Retina (tissue), 1 donor: ENCODE data around the gene PC.
"Not testable (repeated sequence)": the region's sequence is repeated elsewhere in the genome, so short reads cannot be mapped to it uniquely, and the experiment has no call there.

Experiments
- DNase-seq: peaks from one replicate; pipeline ENCODE4 v3.0.0-alpha.2; 2016

The PC gene

DNA sequence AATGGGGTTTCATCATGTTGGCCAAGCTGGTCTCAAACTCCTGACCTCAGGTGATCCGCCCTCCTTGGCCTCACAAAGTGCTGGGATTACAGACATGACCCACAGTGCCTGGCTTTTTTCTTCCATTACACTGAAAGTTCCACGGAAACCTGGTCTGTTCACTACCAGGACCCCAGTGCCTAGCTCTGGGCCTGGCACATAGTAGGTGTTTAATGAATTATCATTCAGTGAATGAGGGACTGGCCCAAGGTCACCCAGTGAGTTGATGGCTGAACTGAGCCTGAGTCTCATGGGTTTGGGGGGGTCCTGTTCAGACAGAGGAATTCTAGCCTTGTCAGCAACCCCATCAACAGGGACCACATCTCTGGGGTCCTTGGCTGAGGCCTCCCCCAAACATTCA, 20.0 kb upstream of the PC start:
- no peak for DNase-seq

DNA sequence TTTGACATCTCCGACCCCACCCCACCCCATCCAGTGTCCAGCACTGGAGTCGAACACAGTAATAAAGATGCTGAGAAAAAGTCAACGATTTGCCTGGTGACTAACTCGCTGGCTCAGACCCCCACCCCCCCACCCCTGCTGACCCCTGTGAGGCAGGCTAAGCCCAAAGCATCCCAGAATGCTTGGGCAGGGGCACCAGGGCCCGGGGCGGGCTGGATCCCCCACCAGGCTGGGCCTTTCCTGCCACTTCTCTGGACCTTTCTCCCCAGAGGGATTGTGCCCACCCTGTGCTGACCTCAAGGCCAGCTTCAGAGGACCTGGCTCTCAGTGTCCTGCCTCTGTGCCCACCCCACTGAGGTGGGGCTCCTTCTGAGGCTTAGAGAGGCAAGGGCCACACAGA, 18.7 kb upstream of the PC start:
- no peak for DNase-seq

DNA sequence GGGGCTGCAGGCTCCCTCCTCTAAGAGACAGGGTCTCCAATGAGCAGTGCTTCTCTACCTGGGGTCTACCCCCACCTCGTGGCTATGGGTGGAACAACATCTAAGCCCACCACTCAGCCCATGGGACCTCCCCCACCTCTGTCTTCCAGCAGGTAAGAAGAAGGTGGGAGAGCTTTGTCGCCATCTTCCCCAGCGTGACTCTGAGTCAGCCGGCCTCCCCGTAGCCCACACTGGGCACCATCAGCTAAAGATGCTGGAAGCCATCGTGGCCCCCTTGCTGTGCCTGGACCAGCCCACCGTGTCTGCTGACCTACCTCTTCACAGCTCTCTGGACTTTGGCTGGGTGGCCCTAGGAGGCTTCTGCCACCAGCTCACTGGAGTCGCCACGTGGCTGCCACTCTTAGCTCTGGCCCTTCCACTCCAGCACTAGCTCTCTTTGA, 17.9 kb upstream of the PC start:
- peak; percentile 78 for DNase-seq

DNA sequence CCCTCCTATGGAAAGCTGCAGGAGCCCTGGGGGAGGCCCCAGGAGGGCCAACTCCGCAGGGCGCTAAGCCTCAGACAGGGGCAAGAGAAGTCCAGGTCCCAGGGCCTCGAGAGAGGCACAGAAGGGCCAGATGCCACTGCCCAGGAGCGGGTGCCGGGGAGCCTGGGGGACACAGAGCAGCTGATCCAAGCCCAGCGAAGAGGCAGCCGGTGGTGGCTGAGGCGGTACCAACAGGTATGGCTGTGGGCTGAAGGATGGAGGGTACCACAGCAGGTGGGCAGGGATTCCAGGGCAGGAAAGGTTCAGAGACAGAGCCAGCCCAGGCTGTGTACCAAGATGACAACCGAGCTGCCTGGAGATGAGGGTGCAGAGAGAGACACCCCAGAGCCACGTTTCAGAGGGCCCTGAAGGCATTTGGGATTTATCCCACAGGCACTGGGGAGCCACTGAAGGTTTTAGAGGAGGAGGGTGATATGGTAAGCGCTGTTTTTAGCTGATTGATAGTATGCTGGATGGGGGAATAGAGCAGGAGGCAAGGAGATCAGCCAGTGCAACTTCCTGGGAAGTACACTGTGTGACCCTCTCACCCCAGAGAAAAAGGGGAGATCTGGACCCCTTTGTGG, 17.3 kb upstream of the PC start:
- no peak for DNase-seq

DNA sequence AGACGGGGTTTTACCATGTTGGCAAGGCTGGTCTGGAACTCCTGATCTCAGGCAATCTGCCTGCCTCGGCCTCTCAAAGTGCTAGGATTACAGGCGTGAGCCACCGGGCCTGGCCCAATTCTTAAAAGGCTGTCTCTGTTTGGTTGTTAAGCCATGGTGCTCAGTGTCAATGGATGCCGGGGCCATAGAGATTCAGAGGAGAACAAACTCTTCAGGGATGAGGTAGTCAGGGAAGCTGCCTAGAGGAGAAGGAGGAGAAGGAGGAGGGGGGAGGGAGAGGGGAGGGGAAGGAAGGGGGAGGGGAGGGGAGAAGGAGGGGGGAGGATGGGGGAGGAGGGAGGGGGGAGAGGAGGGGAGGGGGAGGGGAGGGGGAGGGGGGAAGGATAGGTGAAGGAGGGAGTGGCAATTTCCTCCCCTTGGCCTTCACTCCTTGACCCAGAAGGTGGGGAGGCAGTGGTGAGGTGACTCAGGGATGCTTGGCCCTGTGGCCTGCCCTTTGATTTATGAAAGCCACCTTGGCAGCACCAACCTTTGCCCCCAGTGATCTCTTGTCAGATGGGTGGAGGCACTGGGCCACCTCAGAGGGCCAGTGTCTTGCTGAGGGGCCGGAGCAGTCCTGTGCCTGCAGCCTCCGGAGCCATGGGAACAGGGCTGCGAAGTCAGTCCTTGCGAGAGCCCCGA, 16.7 kb upstream of the PC start, which contains the start of gene C11orf86:
TSS of gene C11orf86 (plus strand) at position 581 of the 681 bp plus-strand sequence. CDS start at position 640, 59 bp downstream.
- no peak for DNase-seq

DNA sequence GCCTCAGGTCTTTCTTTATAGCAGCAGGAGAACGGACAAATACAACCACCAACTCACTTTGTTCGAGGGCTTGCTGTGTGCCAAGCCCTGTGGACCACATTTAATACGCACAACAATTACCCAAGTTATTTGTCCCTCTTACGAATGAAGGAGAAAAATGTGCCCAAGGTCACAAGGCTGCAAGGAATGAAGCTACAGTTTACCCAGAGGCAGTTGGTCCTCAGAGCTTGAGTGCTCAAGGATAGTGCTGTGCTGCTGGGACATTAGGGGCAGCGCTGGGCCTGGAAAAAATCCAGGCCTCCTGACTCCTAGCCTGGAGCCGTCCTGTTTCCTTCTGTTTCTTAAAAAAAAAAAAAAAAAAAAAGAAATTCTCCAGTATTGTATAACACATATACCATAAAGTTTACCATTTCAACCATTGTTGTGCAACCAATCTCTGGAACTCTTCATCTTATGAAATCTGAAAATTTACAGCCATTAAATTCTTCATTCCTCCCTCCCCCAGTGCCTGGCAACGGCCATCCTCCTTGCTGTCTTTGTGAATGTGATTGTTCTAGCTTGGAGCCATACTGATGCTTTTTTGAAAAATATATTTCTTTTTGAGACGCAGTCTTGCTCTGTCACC, 15.9 kb upstream of the PC start:
- no peak for DNase-seq

DNA sequence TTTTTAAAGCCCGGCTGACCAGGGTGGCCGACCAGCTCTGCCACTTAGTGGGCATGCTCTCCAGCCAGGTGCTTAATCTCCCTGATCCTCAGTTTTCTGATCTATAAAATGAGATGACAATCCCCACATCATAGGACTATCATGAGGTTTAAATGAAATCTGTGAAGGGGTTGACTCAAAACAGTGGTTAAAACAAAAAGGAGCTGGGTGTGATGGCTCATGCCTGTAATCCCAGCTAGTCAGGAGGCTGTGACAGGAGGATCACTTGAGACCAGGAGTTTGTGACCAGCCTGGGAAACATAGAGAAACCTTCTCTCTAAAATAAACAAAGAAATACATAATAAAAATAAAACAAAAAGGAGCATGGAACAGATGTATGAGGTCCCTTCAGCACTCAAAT, 13.3 kb upstream of the PC start:
- no peak for DNase-seq

DNA sequence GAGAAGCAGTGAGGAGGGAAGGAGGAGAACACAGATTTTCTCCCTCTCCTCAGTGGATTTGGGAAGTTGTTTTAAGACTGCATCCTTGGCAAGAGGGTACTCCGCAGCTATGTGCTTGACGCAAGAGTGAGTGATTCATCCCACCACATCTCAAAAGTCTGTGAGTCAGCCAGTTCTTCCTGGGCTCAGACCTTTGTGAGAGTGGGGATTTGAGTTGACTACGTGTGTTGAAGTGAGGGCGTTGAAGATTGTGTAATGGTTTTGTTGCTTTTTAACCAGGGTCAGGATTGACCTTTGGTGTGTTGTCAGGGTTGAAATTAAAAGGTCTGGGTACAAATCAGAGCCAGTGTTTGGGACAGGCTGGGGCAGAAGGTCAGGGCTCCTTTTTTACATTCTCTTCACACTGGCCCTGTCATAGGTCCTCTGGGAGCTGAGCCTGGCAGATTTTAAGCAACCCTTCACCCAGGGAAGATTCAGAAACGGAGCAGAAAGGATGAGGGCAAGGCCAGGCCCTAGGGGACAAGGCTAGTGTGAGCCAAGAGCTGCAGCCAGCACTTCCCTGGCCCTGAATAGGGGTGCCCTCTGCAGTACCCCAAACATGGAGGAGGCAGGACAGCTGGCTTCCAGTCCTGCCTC, 12.7 kb upstream of the PC start:
- DNase-seq, result no peak

DNA sequence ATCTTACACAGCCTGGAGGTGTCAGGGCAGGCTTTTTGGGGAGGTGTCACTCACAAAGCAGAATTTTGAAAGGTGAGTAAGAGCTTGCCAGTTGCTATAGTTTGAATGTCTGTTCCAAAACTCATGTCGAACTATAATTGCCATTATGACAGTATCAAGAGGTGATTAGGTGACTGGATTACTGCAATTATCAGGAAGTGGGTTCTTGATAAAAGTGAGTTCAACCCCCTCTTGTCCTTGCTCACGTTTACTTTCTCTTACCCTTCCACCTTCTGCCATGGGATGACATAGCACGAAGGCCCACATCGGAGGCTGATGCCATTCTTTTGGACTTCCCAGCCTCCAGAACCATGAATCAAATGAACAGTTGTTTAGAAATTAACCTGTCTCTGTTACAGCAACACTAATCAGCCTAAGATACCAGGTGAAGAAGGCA, 12.2 kb upstream of the PC start:
- no peak for DNase-seq

DNA sequence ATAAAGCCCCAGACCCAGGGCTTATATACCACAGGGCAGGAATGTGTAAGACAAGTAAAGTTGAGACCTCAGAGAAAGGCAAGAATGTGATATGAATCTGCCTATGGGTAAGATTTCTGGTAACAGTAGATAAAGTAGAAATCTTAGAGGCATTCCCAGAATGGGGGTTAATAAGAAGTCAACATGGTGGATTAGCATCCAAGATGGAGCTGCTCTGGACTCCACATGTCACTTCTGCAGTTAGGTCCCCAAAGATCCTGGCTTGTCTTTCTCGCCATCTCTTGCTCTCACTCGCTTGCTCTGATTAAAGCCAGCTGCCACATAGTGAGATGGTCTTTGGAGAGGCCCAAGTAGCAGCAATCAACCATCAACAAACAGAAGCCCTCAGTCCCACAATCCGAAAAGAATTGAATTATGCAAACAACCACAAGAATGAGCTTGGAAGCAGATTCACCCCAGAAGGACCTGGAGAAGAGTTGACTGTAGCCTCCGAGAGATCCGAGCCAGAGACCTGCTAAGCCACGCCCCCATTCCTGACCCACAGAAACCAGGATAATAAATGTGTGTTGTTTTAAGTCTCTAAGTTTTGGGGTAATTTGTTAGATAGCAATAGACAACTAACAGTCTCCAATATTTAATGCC, 11.5 kb upstream of the PC start:
- DNase-seq, result no peak

DNA sequence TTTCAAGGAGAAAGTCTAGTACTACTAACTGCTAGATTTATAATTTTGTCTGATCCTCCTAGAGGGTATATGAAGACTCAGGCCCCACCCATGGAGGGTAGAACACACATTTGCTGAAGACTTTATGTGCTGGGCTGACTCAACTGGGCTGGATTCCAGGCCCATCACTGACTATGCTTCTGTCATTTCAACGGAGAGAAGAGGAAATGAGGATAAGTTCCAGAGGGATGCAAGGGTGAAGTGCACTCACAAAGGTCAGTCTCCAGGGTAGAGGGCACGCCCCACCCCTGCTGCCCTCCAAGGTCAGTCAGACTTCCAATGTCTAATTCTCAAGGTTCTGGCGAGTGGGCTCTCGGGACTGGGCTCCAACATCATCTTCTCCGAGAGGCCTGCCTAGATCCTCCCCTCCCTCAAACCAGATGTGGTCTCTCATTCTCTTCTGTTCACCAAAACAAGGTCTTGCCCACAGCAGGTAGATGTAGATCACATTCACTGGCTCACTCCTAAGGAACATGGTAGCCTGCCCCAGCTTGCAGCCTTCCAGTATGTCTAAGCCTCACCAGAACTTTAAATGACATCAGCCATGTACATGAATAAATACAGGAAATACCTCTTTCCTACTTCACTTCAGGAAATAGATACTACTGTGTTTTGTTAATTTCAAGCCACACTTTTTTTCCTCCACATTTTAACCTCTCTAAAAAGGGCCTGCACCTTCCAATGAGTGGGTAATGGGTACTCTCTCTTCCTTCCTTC, 9.7 kb upstream of the PC start:
- no peak for DNase-seq

DNA sequence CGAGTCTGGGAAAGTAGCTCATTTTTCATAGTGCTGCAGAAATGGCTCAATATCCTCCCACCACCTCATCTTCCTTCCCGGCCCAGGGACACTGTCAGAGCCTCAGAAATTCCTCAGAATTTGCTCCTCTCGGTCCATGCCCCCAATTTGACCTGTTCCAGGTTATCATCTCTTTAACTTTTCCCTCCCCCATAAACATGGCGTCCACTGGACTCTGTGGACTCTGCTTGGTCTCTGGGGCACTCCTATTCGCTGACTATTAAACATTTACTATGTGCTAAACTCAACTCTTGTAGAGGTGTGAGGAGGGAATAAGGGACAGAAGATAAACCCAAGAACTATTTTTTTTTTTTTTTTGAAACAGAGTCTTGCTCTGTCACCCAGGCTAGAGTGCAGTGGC, 8.2 kb upstream of the PC start:
- no peak for DNase-seq

DNA sequence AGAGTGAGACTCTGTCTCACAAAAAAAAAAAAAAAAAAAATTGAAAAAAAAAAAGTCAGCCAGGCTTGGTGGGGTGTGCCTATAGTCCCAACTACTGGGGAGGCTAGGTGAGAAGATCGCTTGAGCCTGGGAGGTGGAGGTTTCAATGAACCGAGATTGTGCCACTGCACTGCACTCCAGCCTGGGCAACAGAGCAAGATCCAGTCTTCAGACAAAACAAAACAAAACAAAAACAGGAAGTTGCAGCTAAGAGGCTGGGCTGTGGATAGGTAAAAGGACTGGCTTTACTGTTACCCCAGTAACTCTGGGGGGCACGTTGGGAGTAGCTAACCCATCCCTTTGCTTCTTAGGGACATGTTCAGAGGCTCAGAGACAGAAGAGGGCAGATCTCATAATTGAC, 6.3 kb upstream of the PC start:
- no peak for DNase-seq

DNA sequence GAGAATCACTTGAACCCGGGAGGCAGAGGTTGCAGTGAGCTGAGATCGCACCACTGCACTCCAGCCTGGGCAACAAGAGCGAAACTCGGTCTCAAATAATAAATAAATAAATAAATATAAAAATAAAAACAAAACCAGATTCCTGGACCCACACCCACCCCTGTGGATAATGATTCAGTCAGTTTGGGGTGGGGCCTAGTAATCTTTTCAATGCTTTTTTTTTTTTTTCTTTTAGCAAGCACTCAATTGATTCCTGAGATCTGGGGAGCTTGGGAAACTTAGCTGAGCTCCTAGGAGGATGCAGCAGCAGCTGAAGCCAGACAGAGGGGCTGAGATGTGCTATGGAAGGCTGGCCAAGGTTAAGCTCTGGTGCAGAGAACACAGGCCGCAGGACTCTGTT, 4.6 kb upstream of the PC start:
- no peak for DNase-seq

DNA sequence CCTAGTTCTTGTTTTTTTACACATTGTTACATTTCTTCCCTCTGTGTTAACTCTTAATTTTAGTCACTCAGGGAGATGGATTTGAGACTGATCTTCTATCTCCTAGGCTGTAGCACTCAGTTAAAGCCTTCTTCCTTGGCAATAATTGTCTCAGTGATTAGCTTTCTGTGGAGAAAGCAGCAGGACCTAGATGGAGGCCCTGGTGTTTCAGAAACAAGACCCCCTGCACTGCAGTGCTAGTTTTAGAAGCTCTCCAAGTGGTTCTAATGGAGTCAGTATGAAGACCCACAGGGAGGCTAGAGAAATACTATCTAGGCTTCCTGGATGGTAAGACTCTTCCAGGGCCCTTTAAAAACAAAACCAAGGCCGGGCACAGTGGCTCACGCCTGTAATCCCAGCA, 4.1 kb upstream of the PC start:
- no peak for DNase-seq

DNA sequence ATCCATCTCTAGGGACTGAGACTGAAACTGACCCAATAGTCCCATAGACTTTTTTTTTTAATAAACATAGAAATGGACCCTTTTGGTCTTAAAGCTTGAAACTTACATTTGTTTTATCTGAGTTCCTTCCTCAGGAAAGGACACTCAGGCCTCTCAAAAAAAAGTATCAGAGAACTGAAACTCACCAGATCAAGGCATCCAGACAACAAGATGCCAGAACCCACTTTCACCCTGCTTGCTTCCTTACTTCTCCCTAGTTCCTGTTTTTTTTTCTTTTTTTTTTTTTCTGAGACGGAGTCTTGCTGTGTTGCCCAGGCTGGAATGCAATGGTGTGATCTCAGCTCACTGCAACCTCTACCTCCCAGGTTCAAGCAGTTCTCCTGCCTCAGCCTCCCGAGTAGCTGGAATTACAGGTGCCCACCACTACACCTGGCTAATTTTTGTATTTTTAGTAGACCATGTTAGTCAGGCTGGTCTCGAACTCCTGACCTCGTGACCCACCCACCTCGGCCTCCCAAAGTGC, 3.6 kb upstream of the PC start:
- DNase-seq, result not testable (repeated sequence)

DNA sequence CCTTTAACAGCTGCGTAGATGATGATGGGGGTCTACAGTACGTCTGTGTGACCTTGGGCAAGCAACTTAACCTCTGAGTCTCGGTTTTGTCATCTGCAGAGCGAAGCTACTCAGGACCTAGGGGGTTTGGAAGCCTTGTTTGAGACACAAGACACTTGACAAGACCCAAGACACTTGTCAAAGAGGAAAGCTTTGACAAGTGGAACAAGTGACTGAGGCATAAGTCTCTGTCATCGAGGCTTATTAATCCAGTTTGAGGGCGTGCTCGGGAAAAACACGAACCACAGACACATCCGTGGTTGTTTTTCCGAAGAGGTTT, 732 bp upstream of the PC start:
- no peak for DNase-seq

DNA sequence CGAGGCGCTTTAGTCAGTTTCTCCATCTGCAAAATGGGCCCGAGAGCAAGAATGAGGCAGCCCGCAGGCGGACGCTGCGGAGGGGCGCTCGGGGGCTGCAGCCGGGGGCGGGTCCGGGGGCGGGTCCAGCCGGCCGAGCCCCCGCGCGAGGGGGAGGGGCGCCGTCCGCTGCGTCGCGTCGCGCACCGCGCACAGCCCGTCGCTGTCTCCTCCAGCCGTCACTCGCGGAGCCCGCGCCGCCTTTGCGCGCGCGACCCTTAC, 282 bp downstream of the PC start:
- DNase-seq, result no peak

DNA sequence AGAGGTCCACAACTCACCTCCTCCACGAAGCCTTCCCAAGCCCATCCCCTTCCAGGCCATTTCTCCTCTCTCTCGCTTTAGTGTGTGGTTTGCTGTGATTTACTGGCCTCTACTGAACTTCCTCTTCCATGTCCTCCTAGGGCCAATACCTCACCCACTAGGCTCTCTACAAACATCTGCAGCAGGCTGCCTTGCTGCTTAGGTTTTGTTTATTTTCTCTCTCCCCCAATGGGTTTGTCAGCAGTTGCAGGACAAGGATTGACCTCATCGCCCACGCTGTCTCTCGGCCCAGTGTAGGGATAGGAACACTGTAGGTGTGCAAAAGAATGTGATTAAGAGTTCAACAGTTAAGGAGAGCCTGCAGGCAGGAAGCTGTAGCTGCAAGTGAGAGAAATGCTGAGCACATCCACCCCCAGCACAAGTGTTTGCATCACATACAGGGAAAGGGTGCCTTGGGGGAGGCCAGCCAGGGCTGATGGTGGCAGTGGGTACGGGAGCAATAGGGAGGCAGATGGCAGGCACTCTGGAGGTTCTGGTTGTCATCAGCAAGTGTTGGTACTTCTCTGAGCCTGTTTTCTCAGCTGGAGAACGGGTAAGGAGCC, 1.4 kb downstream of the PC start:
- no peak for DNase-seq

DNA sequence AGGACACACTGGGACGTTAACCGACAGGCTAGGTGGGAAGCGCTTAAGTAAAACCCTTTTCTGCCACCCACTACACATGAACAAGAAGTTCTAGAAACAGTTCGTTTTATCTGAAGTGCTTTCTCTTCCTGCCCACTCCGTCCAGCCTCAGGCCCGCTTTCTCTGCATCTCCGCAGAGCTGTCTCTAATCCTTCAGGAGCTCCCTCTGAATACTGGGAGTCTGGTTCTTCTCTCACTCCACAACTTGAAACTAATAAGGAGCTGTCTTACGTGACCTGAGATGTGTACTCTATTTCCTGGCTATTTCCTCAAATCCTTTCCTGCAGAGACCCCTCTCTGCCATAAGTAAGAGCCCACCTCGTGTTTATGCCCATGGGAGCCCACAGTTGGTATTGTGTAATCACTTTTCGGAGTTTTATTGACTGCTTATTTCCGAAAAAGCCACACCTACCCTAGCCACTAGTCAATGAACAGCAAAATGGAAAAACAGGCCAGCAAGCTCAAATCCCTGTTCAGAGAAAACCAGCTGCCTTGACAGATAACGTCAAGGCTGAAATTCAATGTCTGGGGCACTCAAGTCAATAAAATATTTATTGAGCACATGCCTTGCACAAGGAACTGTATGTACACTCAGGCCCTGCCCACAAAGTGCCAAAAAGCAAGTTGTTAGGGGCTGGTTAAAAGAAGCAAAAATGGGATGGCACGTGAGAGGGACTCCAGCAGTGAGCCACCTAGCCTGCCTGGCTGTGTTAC, 4.9 kb downstream of the PC start:
- DNase-seq, result peak; percentile 20

DNA sequence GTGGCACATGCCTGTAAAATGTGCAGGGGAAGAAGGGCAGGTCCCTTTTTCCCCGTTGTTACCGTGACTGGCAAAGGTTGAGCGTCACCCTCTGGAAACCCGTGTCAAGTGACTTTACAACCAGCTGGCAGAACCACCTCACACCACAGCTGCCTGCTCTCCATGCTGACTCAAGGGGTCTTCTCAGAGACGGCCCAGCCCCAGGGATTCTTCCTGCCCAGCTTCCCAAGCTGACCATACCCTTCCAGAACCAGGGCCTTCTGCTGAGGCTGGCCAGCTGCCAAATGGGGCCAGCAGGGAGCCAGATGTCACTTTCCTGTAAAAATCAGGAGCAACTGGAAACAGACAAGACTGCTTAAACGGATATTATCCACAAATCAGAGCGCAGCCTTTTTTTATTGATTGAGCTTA, 6.3 kb downstream of the PC start:
- peak; percentile 44 for DNase-seq

DNA sequence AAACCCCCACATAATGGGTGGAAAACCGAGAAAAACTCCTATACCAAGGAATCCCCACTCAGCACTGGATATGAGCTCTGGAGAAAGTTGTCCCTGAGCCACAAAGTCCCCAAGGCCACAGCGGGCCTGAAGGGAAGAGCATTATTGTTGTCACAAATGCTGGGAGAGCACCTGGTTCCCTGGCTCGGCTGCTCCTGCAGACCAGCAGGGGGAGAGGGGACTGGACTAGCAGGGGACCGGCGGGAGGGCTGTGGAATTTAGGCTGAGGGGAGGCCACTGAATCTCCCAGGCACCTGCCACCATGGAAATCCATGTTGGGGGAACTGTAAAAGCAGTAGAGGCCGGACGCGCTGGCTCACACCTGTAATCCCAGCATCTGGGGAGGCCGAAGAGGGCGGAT, 7.0 kb downstream of the PC start:
- DNase-seq, result no peak
